ENCODE data around the gene LRRC28.

GRCh38 chr15:99282121-99282520, 30.8 kb downstream of the LRRC28 start:
- TF ChIP-seq ZBTB20 (tag by site-specific recombination; IDR thresholded peaks at IDR 0.05) (no peak), CTCF (tag by site-specific recombination; IDR thresholded peaks at IDR 0.05) (no peak), YY1 (tag by site-specific recombination; IDR thresholded peaks at IDR 0.05) (no peak), PRDM2 (tag by site-specific recombination; IDR thresholded peaks at IDR 0.05; ENCODE audit: borderline replicate concordance) (no peak), MEIS1 (CRISPR knock-in tag; IDR thresholded peaks at IDR 0.05; ENCODE audit: borderline replicate concordance) (no peak), ZNF23 (tag by site-specific recombination; IDR thresholded peaks at IDR 0.05; ENCODE audit: borderline replicate concordance) (no peak)
